ENCODE results near the gene GNAI3. TPM values are rescaled to one million over a fixed set of nuclear protein-coding genes. Genes with fewer than 3 reads are reported as not detected.
A peak's percentile ranks its signal among the peaks of the same experiment; 100 is the strongest.

The GNAI3 gene
- polyA plus RNA-seq, 3 donors = 3.0 to 14.2 (median 10.4) TPM

DNA sequence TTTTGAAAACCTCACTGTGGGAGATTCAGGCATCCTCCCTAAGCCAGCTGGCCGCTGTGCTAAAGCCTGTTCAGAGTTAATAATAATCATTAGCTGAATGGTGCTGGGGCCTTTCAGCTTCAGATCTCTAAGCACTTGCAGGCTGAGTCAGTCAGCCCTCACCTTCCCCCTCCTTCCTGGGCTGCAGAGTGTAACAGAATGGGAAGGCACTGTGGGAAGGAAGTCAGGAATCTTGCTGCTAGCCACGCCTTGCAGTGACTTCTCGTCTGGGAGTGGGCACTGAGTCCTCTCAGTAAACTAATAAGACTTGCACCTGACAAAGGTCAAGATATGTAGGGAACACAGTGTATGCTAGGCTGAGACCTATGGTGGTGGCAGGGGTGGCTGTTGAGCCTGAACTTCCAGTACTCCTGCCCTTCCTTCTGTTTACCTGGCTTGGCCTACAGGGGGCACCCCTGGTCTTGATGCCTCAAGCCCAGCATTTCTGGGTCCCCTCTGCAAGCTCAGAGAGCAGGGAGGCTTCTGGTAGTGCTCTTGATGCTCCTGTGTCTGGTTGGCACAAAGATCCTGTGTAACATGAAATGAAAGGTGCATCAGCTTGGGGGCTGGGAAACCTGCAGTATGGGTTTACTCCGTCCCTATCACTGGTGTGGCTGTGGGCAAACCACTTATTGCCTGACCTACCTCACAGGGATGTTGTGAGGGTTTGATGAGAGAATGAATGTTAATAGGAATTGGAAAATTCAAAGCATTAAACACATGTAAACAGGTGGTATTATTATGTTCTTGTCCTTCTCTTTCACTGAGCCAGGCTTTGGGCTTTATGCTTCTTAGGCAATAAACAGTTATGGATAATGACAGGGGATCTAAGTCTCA, 48.5 kb upstream of the GNAI3 start:
- Mint-ChIP-seq H3K4me3 (no peak overlapping the region), H3K27me3 (ENCODE audit: low read depth in 3 of 3) (no peaks in the 10 kb centered on the region), H3K27ac (no peak overlapping the region), H3K9me3 (no peaks in the 10 kb centered on the region), H3K4me1 (peaks cover 30% of the 10 kb centered on the region), H3K36me3 (peaks cover 54 to 67% of the 10 kb centered on the region in 2 donors)
- Histone ChIP-seq H2AFZ (ENCODE audit: insufficient read depth, low read depth, low read length, poor library complexity, severe bottlenecking) (no peak overlapping the region), H3K9ac (ENCODE audit: insufficient read depth, low read length, poor library complexity, severe bottlenecking) (no peak overlapping the region), H4K20me1 (ENCODE audit: insufficient read depth, low read length) (peaks cover 69% of the 10 kb centered on the region), H3K4me1 (ENCODE audit: control insufficient read depth in 1 of 2, insufficient read depth in 2 of 2, low read length in 2 of 2) (peaks cover 8 to 14% of the 10 kb centered on the region in 2 donors), H3K79me2 (ENCODE audit: insufficient read depth, low read length) (peaks cover 37% of the 10 kb centered on the region), H3K4me2 (replicated peaks; ENCODE audit: extremely low read depth, low read length, poor library complexity, severe bottlenecking) (no peak overlapping the region), H3K27me3 (ENCODE audit: control insufficient read depth in 2 of 2, insufficient read depth in 2 of 2, low read length in 2 of 2) (no peaks in the 10 kb centered on the region), H3K36me3 (replicated peaks in 1 of 2; ENCODE audit: control insufficient read depth in 1 of 2, insufficient read depth in 2 of 2, low read length in 2 of 2) (peaks cover 47 to 78% of the 10 kb centered on the region in 2 donors), H3K27ac (ENCODE audit: low read depth in 1 of 2, low read length in 2 of 2) (no peak overlapping the region), H3K4me3 (replicated peaks in 1 of 3; ENCODE audit: low read depth in 2 of 3, low read length in 3 of 3) (no peak overlapping the region), H3K9me3 (replicated peaks in 1 of 2; ENCODE audit: control insufficient read depth in 1 of 2, insufficient read depth in 1 of 2, low read length in 2 of 2) (no peaks in the 10 kb centered on the region)
- intact Hi-C loops (cut with micrococcal nuclease) = no loop called here
- TF ChIP-seq, protein P1, sequence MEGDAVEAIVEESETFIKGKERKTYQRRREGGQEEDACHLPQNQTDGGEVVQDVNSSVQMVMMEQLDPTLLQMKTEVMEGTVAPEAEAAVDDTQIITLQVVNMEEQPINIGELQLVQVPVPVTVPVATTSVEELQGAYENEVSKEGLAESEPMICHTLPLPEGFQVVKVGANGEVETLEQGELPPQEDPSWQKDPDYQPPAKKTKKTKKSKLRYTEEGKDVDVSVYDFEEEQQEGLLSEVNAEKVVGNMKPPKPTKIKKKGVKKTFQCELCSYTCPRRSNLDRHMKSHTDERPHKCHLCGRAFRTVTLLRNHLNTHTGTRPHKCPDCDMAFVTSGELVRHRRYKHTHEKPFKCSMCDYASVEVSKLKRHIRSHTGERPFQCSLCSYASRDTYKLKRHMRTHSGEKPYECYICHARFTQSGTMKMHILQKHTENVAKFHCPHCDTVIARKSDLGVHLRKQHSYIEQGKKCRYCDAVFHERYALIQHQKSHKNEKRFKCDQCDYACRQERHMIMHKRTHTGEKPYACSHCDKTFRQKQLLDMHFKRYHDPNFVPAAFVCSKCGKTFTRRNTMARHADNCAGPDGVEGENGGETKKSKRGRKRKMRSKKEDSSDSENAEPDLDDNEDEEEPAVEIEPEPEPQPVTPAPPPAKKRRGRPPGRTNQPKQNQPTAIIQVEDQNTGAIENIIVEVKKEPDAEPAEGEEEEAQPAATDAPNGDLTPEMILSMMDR (IDR thresholded peaks at IDR 0.05) = no peak
- WGBS (ENCODE audit: insufficient coverage) = 20% methylated on average over 1 of the region's 4 CpGs
- no peak for DNase-seq

DNA sequence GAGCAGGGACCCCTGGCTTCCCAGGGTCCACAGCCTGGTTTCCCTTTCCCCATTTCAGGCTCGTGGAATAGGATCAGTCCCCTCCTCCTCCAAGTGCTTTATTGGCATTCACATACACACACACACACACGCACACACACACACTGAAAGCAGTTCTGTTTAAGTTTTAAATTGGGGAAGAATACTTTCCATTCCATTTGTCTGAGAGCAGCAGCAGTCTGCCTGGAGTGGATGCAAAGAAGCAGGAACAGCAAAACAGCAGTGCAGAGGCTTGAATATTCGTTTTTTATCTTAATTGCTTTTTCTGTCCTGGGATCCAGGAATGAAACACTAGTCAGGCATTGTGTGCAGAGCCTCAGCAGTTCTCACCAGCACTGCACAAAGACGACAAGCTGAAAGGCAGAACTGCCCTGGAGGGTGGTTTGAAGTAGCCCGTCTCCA, 47.5 kb upstream of the GNAI3 start:
- H3K4me2 ChIP-seq (replicated peaks; ENCODE audit: extremely low read depth, low read length, poor library complexity, severe bottlenecking) = no peak overlapping the region
- intact Hi-C loops (cut with micrococcal nuclease) = no loop called here
- no peaks in the 10 kb centered on the region for H3K9me3 ChIP-seq (replicated peaks in 1 of 2; ENCODE audit: control insufficient read depth in 1 of 2, insufficient read depth in 1 of 2, low read length in 2 of 2)
- H3K79me2 ChIP-seq (ENCODE audit: insufficient read depth, low read length) = peaks cover 26% of the 10 kb centered on the region
- peaks cover 43 to 68% of the 10 kb centered on the region in 2 donors for H3K36me3 ChIP-seq (replicated peaks in 1 of 2; ENCODE audit: control insufficient read depth in 1 of 2, insufficient read depth in 2 of 2, low read length in 2 of 2)
- H4K20me1 ChIP-seq (ENCODE audit: insufficient read depth, low read length) = peaks cover 58% of the 10 kb centered on the region
- no peak overlapping the region for H3K27ac ChIP-seq (ENCODE audit: low read depth in 1 of 2, low read length in 2 of 2)
- WGBS (ENCODE audit: insufficient coverage) = 87% methylated on average over 2 of the region's 5 CpGs
- TF ChIP-seq, protein P1 (IDR thresholded peaks at IDR 0.05) = no peak
- H3K4me3 Mint-ChIP-seq = no peak overlapping the region
- H3K4me3 ChIP-seq (replicated peaks in 1 of 3; ENCODE audit: low read depth in 2 of 3, low read length in 3 of 3) = no peak overlapping the region
- no peak overlapping the region for H2AFZ ChIP-seq (ENCODE audit: insufficient read depth, low read depth, low read length, poor library complexity, severe bottlenecking)
- no peak overlapping the region for H3K9ac ChIP-seq (ENCODE audit: insufficient read depth, low read length, poor library complexity, severe bottlenecking)
- H3K4me1 ChIP-seq (ENCODE audit: control insufficient read depth in 1 of 2, insufficient read depth in 2 of 2, low read length in 2 of 2) = peaks cover 5 to 8% of the 10 kb centered on the region in 2 donors
- peaks cover 22% of the 10 kb centered on the region for H3K4me1 Mint-ChIP-seq
- no peak for DNase-seq
- peaks cover 50 to 62% of the 10 kb centered on the region in 2 donors for H3K36me3 Mint-ChIP-seq
- no peaks in the 10 kb centered on the region for H3K9me3 Mint-ChIP-seq
- H3K27ac Mint-ChIP-seq = peak overlapping the region in 1 of 7 donors; percentile 6
- H3K27me3 Mint-ChIP-seq (ENCODE audit: low read depth in 3 of 3) = no peaks in the 10 kb centered on the region
- no peaks in the 10 kb centered on the region for H3K27me3 ChIP-seq (ENCODE audit: control insufficient read depth in 2 of 2, insufficient read depth in 2 of 2, low read length in 2 of 2)
